Measurements from ENCODE around the gene GIPC1. TPM values are rescaled to one million over a fixed set of nuclear protein-coding genes. Genes with fewer than 3 reads are reported as not detected.

GIPC1 gene
- total and polyA plus RNA-seq, 9 of the 15 experiments (the other 6 are each of a cell fraction or from before 2014, with no cell fraction given) = 0.49 to 54.7 (median 24.8) TPM

DNA sequence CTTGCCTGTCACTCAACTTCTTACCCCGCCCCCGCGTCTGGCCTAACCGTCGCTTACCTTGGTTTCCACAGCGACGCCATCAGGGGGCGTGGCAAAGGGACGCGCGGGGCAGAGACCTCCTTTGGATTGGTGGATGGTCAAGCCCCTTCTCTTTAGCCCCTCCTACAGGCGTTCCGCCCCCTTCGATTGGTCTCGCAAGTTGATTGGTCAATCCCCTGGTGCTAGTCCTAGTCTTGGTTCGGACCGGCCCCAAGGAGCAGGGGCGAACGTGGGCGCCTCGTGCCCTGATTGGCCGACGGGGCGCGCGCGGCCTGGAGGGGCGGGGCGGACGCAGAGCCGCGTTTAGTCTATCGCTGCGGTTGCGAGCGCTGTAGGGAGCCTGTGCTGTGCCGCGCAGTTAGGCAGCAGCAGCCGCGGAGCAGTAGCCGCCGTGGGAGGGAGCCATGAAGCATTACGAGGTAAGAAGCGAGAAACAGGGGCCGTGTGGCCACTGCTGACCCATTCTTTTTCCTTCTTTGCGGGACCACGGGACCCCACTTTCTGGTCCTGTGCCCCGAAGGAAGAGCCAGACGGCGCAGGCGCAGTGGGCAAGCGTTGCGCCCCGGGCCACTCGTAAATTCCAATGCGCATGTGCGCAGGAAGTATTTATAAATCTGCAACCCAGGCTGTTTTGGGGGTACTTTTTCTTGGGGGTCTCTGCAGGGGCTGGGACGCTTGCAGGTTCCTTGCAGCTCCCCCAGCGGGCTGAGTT is 33.5 kb upstream of the GIPC1 start, which contains the start of gene TECR (continued):
- peak; percentile 98 for TF ChIP-seq PBX2 (CRISPR knock-in tag; IDR thresholded peaks at IDR 0.05; ENCODE audit: low read depth)
- no peak for TF ChIP-seq PBX2 (tag; conservative IDR thresholded peaks at IDR 0.05; ENCODE audit: low read depth)
- no peak for TF ChIP-seq RBM34 (IDR thresholded peaks at IDR 0.05; ENCODE audit: borderline replicate concordance, insufficient read depth, low read length)
- TF ChIP-seq POLR2H (tag; IDR thresholded peaks at IDR 0.05; ENCODE audit: low read depth) = peak; percentile 90; the same call in 1 of the 2 replicates
- TF ChIP-seq JUNB (CRISPR knock-in tag; conservative IDR thresholded peaks at IDR 0.05) = no peak
- peak; percentile 95 for TF ChIP-seq SP1 (CRISPR knock-in tag; IDR thresholded peaks at IDR 0.05)
- peak; percentile 74 for TF ChIP-seq NFYB (IDR thresholded peaks at IDR 0.05; ENCODE audit: extremely low read depth, insufficient read length)
- TF ChIP-seq SMAD4 (CRISPR knock-in tag; conservative IDR thresholded peaks at IDR 0.05) = 0 out of 2 replicates have a peak, but pooled peaks have one; percentile 19
- TF ChIP-seq THAP7 (CRISPR knock-in tag; IDR thresholded peaks at IDR 0.05) = no peak
- TF ChIP-seq ZNF583 (CRISPR knock-in tag; IDR thresholded peaks at IDR 0.05) = no peak
- TF ChIP-seq ZBTB1 (CRISPR knock-in tag; IDR thresholded peaks at IDR 0.05; ENCODE audit: borderline replicate concordance, low read depth) = no peak
- no peak for TF ChIP-seq FOXA1 (IDR thresholded peaks at IDR 0.05; ENCODE audit: borderline replicate concordance)
- peak; percentile 98 for TF ChIP-seq SUPT5H (IDR thresholded peaks at IDR 0.05)
- TF ChIP-seq ZFX (CRISPR knock-in tag; IDR thresholded peaks at IDR 0.05) = peak; percentile 66
- no peak for TF ChIP-seq ZNF197 (CRISPR knock-in tag; IDR thresholded peaks at IDR 0.05; ENCODE audit: low read depth)
- no peak for TF ChIP-seq NFRKB (IDR thresholded peaks at IDR 0.05; ENCODE audit: low read depth)
- peak; percentile 76 for TF ChIP-seq MXI1 (IDR thresholded peaks at IDR 0.05; ENCODE audit: low read depth, low read length)
- 0 out of 2 replicates have a peak, but pooled peaks have one; percentile 42 for TF ChIP-seq ERF (CRISPR knock-in tag; IDR thresholded peaks at IDR 0.05)
- no peak for TF ChIP-seq CGGBP1 (CRISPR knock-in tag; IDR thresholded peaks at IDR 0.05)
- peak; percentile 90 for TF ChIP-seq RBM25 (IDR thresholded peaks at IDR 0.05; ENCODE audit: low read depth, low read length, severe bottlenecking)
- peak; percentile 87 for TF ChIP-seq MAX (CRISPR knock-in tag; IDR thresholded peaks at IDR 0.05)
- TF ChIP-seq ARHGAP35 (IDR thresholded peaks at IDR 0.05; ENCODE audit: partially characterized antibody) = no peak
- peak; percentile 43 for TF ChIP-seq NEUROD1 (IDR thresholded peaks at IDR 0.05; ENCODE audit: borderline replicate concordance, low read depth, low read length, partially characterized antibody)
- TF ChIP-seq POLR2AphosphoS2 (IDR thresholded peaks at IDR 0.05; ENCODE audit: low read length) = peak; percentile 82; the same call in 1 of the 2 replicates
- no peak for TF ChIP-seq TAL1 (IDR thresholded peaks at IDR 0.05)
- no peak for TF ChIP-seq ZNF586 (CRISPR knock-in tag; conservative IDR thresholded peaks at IDR 0.05)
- TF ChIP-seq RFX1 (IDR thresholded peaks at IDR 0.05) = peak; percentile 96

All from K562 (cell line).